ENCODE measurements around the gene LCN12. TPM values are rescaled to one million over a fixed set of nuclear protein-coding genes. Genes with fewer than 3 reads are reported as not detected.

Gene LCN12
- total RNA-seq, 4 donors from 2014 or later = not detected

DNA sequence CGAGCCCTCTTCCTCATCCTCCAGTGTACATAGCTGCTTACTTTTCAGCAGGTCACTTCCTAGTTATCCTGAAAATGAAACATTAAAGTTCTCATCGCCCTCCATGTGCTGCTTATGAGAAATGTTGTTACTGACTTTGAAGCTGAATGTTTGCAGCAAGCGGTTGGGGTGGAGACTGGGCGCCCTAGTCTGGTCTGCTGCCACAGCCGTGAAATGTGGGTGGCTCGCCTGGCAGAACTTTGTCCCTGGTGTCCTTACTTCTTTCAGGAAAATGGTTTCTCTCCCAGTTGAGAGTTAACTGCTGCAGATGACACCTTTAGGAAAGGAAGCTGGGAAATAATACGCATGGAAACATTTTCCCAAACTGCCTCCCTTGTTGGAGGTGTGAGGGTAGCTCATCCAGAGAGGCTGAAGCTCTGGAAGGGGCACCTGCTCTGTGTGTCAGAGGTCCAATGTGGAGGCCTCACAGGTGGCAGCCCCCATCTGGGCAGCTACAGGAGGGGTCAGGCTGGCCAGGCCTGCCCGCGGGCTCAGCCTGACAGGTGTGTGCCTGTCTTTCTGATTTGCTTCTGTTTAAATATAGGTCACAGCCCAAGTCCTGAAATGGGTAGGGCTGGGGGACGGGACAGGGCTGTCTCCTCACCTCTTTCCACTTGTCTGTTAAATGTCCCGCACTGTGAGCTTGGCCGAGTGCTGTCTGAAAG lies 41.7 kb upstream of the LCN12 start:
- no peaks in the 10 kb centered on the region for H3K27me3 ChIP-seq
- no peak overlapping the region for H3K4me3 ChIP-seq
- intact Hi-C loops (cut with DNase I) = no loop called here
- H3K36me3 ChIP-seq = peaks cover 5 to 98% (median 24%) of the 10 kb centered on the region in 3 donors
- no peak overlapping the region for H3K27ac ChIP-seq
- no peak for DNase-seq
- WGBS, 2 donors = 89 to 91% methylated on average over 8 to 12 of the region's 12 CpGs
- TF ChIP-seq, protein P1, sequence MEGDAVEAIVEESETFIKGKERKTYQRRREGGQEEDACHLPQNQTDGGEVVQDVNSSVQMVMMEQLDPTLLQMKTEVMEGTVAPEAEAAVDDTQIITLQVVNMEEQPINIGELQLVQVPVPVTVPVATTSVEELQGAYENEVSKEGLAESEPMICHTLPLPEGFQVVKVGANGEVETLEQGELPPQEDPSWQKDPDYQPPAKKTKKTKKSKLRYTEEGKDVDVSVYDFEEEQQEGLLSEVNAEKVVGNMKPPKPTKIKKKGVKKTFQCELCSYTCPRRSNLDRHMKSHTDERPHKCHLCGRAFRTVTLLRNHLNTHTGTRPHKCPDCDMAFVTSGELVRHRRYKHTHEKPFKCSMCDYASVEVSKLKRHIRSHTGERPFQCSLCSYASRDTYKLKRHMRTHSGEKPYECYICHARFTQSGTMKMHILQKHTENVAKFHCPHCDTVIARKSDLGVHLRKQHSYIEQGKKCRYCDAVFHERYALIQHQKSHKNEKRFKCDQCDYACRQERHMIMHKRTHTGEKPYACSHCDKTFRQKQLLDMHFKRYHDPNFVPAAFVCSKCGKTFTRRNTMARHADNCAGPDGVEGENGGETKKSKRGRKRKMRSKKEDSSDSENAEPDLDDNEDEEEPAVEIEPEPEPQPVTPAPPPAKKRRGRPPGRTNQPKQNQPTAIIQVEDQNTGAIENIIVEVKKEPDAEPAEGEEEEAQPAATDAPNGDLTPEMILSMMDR (IDR thresholded peaks at IDR 0.05) = no peak
- no peak for TF ChIP-seq POLR2A (IDR thresholded peaks at IDR 0.05)
- H3K9me3 ChIP-seq = no peaks in the 10 kb centered on the region
- H3K4me1 ChIP-seq = no peaks in the 10 kb centered on the region

DNA sequence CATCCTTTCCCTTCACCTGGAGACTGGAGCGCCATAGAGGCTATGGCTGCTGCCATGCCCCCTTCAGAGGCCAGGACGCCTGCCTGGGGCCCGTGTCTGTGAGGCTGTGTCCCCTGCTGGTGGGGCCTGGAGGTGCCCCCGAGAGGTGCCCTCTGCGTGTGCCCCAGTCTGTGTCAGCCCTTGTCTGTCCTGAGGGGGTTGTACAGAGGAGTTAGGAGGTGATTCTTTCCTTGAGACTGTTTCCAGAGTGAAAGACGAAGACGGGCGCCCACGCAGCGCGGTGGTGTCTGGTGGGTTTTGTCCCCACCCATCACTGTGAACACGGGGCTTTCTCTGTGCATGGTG lies 41.2 kb upstream of the LCN12 start:
- intact Hi-C loops (cut with DNase I) = no loop called here
- TF ChIP-seq, protein P1 (IDR thresholded peaks at IDR 0.05) = no peak
- TF ChIP-seq POLR2A (IDR thresholded peaks at IDR 0.05) = no peak
- DNase-seq = no peak
- 95 to 96% methylated on average over 7 to 10 of the region's 12 CpGs for WGBS, 2 donors
- H3K4me1 ChIP-seq = no peaks in the 10 kb centered on the region
- H3K27ac ChIP-seq = no peak overlapping the region
- no peaks in the 10 kb centered on the region for H3K27me3 ChIP-seq
- H3K36me3 ChIP-seq = peaks cover 5 to 98% (median 24%) of the 10 kb centered on the region in 3 donors
- no peaks in the 10 kb centered on the region for H3K9me3 ChIP-seq
- no peak overlapping the region for H3K4me3 ChIP-seq

DNA sequence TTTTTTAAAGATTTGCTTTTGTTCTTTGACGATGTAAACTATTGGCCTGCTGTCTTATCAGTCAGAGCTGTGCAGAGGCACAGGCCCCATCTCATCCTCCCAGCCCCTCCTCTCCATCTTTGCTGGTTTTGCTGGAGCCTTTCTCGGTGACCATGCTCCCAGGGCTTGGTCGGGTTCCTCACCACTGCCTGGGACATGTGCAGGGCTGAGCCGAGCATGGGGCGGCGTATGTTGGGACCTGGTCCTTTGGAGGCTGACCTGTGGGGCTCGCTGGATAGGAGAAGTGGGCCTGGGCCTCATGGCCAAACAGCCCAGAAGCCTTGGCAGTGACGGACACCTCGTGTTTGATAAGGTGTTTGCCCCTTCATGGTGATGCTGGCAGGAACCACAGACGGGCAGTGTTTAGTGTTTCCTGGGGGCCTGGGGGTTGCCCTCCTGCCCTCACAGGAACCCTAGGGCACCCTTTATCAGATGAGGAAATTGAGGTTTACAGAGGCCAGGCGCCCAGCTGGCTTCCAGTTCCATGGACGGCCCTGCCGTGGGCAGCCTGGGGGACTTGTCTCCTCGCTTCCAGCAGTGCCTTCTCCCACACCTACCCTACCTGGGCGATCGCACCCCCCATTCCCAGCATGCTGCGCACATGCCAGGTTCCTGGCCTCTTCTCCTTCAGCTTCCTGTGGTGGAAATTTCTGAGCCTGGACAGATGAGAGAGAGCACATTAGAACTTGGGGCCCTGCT lies 38.2 kb upstream of the LCN12 start:
- TF ChIP-seq POLR2A (IDR thresholded peaks at IDR 0.05) = no peak
- TF ChIP-seq, protein P1 (IDR thresholded peaks at IDR 0.05) = no peak
- H3K9me3 ChIP-seq = no peaks in the 10 kb centered on the region
- peaks cover 10 to 98% (median 25%) of the 10 kb centered on the region in 3 donors for H3K36me3 ChIP-seq
- no peak overlapping the region for H3K4me3 ChIP-seq
- H3K27ac ChIP-seq = no peak overlapping the region
- 87 to 92% methylated on average over 7 to 14 of the region's 17 CpGs for WGBS, 2 donors
- intact Hi-C loops (cut with DNase I) = no loop called here
- no peaks in the 10 kb centered on the region for H3K4me1 ChIP-seq
- H3K27me3 ChIP-seq = no peaks in the 10 kb centered on the region
- DNase-seq = no peak

DNA sequence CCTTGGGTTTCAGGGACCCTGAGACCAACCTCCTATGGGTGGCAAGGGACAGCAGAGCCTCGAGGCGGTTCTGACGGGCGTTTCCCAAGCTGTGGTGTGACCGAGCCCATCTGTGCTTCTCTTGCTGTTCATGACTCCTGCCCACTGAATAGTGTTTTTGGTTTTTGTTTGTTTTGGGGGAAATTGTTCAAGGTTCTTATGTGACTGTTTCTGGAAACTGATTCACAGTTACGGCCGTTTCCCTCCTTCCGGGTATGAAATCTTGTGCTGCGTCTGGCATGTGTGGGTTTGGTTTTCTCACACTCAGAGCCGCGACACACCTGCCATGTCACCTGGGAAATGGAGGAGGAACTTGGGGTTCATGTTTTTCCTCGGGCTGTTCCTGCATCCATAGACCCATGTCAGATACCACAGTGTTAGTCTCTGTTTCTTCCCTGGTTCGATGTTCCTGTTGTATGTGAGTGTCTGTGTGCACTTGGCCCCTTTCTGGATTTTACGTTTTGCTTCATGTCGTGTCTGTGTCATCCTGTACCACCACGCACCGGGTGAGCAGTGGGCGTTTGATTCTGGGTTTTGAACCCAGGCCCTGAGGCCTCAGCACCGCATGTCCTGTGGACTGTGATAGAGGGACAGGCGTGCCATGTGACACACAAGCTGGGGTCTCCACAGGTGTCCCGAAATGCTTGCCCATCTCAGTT lies 36.3 kb upstream of the LCN12 start:
- H3K4me1 ChIP-seq = no peaks in the 10 kb centered on the region
- DNase-seq = no peak
- H3K4me3 ChIP-seq = no peak overlapping the region
- H3K9me3 ChIP-seq = no peaks in the 10 kb centered on the region
- TF ChIP-seq, protein P1 (IDR thresholded peaks at IDR 0.05) = no peak
- no peak for TF ChIP-seq POLR2A (IDR thresholded peaks at IDR 0.05)
- peaks cover 21 to 98% (median 29%) of the 10 kb centered on the region in 3 donors for H3K36me3 ChIP-seq
- intact Hi-C loops (cut with DNase I) = no loop called here
- 83 to 90% methylated on average over 18 to 20 of the region's 21 CpGs for WGBS, 2 donors
- H3K27me3 ChIP-seq = no peaks in the 10 kb centered on the region
- H3K27ac ChIP-seq = no peak overlapping the region

Data from esophagus squamous epithelium (tissue), 5 donors.